GM12878 (cell line): Measurements from ENCODE around the gene CSTA.

ENCODE experiments used
- RFX5 ChIP-seq: IDR thresholded peaks from 2 replicates; pipeline ENCODE4 v1.6.1; 2011; ENCODE audit warnings: low read depth, low read length, improper control_type of control experiment
- ZNF384 ChIP-seq: IDR thresholded peaks from 2 replicates; pipeline ENCODE4 v1.6.1; 2012; ENCODE audit warnings: low read depth, mild to moderate bottlenecking, low read length, improper control_type of control experiment, borderline replicate concordance

- TF ChIP-seq RFX5, result no peak
- no peak for TF ChIP-seq ZNF384
Observed at GRCh38 chr3:122306622-122306953, 18.5 kb upstream of the CSTA start.
